Measurements from ENCODE around the gene YWHAG.
"Not testable (repeated sequence)": the region's sequence is repeated elsewhere in the genome, so short reads cannot be mapped to it uniquely, and the experiment has no call there.

The YWHAG gene

DNA sequence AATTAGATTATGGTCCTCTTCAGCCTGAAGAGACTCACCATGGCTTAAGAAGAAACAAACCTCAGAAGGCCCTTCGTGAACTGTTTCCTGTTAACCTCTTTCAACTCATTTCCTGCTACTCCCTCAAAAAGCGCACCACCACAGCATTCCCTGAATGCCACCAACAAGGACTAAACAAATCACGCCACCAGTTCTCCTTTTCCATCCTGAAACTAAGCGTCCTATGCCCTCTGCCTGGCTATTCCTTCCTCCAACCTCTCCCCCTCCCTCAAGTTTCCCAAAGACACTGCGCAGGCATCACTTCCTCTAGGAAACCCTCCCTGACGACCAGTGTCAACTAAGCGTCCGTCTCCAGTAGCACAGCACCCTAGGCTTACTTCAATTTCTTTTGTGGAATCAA, 12.0 kb downstream of the YWHAG start:
- DNase-seq = no peak

DNA sequence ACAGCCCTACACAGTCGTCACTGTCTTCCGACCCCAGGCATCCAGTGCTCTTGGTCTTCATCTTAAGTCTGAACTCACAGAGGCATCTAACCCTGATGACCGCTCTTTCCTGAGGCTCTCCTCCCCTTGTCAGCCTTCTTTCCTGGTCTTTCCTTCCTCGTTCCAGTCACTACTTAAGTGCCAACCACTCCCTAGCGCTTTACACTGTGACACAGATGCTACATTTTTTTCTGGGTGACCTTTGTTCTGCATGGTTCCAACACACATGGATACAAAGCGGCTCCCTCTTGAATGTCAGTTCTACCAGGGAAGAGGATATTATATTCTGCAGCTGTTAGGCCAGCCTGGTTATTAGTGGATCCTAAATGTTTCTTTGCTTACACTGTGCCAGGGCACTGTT, 12.7 kb downstream of the YWHAG start:
- DNase-seq = no peak

DNA sequence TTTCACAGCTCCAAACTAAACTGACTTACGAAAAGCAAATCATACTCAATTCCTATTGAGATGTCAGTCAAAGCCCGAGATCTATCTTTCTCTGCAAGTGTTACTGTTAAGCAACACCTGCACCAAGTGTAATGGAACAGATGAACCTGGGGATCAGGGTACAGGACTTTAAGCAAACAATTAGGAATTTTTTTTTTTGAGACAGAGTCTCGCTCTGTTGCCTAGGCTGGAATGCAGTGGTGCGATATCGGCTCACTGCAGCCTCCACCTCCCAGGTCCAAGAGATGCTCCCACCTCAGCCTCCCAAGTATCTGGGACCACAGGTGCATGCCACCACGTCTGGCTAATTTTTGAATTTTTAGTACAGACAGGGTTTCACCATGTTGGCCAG, 14.9 kb downstream of the YWHAG start:
- no peak for DNase-seq

DNA sequence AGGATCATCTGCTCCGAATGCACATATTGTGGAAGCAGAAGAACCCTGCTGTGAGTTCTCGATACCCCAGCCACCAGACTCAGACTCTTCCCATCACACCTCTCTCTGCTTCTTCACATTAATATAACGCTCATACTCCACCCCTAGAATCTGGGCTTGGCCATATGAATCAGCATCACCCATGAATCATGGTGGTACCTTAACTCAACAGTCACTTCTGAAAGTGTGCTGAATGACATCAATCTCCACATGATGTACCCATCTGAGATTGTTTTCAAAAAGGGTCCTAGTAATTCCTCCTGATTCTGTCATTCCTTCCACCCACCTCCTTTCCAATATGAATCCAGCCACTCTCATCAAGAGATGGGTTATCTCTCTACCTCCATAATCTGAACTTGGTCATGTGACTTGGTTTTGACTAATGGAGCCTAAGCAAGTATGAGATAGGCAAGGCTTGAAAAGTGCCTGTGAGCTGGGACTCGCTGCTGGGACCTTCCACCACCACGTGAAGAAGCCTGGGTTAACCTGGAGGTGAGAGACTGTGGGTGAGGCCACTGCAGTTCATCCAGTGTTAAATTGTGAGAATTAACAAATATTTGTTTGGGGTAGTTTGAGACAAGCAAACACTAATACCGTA, 15.4 kb downstream of the YWHAG start:
- peak; percentile 41 for DNase-seq

DNA sequence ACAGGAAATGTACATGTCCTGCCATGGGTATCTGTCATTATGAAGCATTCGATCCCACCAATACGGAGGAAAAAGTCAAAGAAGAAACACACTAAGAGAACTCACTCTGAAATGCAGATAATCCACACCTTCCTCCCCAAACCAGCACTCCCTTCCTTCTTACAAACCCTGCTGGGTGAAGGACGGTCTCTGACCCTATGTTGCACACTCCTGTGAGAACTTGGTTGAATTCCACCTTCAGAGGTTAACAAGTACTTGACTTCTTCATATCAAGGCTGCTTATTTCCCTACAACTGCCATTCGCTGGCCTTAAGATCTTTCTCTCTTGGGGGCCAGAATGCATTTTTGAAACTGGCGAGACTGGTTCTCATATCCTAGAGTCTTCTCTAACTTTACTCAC, 16.6 kb downstream of the YWHAG start:
- DNase-seq = no peak

DNA sequence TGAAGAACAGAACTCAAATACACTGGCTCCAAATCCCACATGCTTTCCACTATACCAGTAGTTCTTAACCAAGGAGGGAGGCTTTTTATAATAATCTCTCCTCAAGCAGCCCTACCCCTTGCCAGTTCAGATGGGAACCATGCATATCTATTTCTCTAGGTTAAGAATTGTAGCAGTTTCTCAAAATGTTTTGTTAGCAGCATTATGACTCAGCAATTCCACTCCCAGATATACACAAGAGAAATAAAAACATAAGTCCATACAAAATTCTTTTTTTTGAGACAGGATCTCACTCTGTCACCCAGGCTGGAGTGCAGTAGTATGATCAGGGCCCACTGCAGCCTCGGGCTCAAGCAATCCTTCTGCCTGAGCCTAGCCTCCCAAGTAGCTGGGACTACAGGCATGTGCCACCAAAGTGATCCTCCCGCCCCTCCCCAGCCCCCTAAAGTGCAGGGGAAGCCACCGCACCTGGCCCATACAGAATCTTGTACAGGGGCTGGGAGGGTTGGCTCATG, 18.1 kb downstream of the YWHAG start:
- no peak for DNase-seq

DNA sequence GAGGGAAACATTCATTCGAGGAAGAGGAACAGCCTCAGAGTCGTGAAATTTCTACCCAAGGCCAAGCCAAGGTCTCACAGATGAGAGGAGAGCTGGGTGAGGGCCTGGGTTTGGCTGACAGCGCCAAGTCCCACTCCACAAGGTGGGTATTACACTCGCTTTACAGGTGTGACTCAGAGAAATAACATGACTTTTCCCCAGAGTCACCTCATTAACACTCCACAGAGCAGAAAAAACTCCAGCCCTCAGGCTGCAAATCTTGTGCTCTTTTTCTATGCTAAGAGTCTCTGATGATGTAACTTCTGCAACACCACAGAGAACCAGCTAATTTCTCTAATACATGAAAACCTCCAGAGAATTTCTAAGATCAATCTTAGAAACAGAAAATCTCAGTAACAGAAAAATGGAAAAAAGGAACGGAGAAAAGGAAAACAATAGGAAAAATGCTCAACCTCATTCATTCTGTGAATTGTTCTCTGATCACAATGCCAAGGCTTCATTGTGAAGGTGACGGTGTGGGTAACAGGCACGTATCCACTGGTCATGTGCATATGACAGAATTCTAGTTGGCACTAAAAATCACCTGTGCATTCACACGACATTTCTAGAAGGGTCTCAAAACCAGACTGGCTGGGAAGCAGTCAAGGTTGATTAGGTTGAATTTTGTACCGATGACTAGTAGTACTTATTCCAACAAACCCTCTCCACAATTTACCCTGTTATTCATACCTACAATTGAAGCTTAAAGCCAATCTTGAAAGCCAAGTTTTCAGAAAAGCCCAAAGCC, 20.3 kb downstream of the YWHAG start:
- no peak for DNase-seq

DNA sequence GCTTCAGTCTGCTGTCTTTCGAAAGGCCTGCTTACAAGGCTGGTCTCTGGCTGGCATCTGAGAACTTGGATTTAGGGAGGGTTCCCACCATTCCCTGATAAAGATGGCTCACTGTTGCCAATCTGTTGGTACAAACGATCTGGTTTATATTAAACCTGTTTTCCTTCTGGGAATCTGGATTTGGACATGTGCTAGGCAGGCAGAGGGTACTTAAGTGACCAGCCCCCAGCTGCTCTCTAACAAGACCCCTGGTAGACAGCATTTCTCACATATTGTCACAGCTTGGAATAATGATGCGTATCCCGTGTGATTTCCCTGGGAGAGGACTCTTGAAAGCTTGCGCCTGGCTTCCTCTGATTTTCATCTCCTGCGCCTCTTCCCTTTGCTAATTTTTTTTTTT, 21.6 kb downstream of the YWHAG start:
- no peak for DNase-seq

DNA sequence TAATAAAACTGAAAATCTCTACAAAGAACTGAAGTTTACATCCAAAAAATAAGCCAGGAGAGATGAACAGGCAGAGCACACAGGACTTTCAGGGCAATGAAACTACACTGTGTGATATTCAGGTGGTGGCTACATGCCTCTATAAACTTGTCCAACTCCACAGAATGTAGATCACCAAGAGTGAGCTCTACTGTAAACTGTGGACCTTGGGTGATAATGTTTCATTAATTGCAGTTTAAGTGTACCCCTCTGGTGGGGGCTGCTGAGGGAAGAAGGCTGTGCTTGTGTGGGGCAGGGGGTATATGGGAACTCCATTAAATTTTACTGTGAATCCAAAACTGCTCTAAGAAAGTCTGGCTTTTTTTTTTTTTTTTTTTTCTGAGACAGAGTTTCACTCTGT, 22.7 kb downstream of the YWHAG start:
- DNase-seq = no peak

DNA sequence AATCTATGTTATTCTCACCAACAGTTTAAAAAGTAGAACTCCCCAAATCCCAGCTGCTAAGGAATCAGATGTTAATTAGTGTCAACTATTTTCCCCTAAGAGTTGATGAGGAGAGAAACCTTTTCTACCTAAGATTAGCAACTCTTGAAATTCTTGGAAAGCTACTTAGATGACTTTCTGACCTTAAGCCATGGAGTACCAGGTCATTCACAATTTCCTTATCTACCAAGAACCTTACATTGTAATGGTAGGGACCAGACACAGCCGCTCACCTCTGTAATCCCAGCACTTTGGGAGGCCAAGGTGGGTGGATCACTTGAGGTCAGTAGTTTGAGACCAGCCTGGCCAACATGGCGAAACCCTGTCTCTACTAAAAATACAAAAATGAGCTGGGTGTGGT, 23.4 kb downstream of the YWHAG start:
- not testable (repeated sequence) for DNase-seq

DNA sequence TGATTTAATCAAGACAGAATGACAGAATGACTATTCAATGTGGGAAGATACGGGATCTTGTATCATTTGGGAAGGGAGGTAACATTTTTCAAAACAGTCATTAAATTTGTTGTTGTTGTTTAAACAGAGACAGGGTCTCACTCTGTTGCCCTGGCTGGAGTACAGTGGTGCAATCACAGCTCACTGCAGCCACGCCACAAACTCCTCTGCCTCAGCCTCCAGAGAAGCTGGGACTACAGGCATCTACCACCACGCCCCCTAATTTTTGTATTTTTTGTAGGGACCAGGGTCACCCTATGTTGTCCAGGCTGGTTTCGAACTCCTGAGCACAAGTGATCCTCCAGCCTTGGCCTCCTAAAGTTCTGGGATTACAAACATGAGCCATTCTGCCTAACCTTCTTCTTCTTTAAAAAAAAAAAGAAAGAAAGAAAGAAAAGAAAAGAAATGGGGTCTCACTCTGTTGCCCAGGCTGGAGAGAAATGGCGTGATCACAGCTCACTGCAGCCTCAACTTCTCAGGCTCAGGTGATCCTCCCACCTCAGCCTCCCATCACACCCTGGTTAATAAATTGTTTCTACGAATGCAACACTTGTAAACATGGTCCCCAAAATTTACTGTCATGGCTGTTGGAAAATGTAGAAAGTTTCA, 24.3 kb downstream of the YWHAG start:
- no peak for DNase-seq

DNA sequence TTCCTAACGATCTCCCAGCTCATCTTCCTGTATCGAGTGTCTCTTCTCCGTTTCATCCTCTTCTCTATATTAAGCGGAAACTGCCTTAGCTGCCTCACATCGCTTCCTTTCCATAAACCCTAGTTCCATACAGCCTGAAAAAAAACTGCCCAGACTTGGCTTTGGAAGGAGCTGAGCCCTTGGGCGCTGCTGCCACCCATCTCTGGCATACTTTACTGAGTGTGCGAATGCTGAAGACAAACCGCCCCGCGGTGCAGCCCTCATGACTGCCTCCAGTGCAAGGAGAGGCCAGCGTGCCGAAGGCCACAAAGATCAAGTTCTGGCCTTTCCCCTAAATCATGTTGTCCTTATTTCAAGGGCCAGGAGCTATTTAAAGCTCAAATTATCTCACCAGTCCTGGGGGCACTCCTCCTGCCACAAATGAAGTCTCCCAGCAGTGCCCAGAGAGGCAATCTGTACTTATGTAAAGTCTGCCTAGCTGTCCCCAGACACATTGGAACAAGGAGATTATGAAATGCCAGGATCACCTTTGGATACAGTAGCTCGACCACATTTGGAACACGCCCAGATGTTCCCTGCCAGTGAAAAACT, 25.2 kb downstream of the YWHAG start:
- no peak for DNase-seq

DNA sequence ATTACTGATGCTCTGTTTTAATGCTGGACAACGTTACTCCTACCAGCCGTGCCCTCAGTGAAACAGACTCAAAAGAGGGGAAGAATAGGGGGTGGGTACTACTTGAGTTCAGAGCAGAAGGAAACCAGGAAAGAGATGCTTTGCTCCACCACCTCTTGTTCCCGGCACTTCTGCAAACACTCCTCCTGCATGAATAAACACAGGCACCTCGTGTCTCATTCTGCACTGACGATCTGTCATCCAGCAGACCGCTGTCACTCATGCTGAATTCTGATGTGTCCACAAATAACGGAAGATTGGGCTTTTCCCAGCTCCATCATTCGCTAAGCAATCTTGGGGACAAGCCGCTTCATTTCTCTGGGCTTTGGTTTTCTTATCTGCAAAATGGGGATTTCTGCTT, 26.7 kb downstream of the YWHAG start:
- no peak for DNase-seq

DNA sequence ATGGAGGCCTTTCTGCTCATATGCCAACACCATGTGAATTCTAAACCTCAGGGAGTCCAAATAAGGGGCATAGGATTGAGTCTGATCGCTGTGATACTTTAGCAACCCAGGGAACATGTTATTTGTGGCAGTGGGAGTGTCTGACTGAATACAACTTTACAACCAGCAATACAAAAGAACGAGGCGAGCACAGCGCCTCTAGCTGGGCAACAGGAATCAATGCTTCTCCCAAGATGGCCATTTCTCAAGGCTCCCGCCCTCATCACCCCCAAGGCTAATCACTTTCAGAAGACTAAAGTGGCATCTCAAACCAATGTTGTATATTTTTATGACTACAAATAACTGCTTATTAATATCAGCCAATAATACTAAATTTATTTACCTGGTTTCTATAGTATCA, 28.1 kb downstream of the YWHAG start:
- no peak for DNase-seq

DNA sequence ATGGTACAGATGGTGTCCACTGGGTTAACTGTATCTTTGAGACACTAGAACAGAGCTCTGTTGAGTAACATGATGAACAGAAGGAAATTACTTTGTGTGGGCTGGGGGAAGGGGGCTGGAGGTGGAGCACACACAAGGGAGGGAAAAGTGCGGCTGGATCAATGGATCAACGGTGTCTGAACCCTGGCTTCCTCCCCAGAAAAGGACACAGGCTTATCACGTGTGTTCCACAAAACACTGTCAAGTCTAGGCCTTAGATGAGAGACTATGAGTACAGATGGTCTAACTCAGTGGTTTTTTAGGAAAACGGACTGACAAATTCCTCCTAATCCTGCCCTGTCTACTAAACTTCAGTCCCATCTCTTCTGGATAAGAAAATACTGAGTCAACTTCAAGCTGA, 28.5 kb downstream of the YWHAG start:
- DNase-seq = no peak

DNA sequence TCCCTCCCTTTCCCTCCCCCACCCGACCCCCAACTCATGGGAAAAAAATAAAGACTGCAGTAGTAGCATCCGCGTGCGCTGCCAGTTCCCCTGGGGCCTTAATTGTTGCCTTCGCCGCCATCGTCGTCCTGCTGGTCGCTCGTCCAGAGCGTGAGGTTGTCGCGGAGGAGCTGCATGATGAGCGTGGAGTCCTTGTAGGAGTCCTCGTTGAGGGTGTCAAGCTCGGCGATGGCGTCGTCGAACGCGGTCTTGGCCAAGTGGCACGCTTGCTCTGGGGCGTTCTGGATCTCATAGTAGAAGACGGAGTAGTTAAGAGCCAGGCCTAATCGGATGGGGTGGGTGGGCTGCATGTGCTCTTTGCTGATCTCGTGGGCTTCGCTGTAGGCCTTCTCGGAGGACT, 29.3 kb downstream of the YWHAG start:
- no peak for DNase-seq

DNA sequence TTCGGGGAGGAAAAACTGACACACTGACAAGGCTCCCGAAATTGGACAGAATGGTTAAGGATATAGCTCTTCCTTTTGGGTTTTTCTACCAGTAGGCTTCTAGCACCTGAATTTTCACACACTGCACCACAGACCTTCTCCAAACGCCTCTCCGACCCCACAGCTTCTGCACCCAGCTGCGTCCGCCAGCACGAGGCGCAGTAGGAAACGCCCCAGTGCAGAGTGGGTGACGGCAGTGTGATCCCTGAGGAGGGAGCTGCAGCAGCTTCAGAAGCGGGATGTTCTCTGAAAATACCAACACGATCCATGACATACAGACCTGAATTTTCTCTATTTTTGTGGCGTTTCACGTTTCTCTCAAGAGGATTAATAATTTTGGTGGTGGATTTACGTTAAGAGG, 30.4 kb downstream of the YWHAG start:
- DNase-seq = no peak

DNA sequence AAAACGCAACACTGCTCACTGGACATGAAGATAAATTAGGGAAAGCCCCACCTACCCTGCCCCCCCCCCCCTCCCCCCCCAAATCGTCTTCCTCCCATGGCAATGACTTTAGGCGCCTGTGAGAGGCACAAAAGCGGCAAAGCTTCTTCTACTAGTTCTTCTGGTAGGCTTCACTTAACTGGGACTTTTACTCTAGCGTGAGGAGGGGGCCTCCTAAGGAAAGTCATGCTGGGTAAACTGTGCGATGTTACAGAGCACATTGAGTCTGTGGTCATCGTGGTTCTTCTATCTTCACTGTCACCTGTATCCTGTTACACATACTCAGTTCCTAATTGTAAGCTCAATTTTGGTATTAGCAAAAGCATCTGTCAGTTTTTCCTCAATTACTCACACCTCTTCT, 31.2 kb downstream of the YWHAG start:
- DNase-seq = no peak

DNA sequence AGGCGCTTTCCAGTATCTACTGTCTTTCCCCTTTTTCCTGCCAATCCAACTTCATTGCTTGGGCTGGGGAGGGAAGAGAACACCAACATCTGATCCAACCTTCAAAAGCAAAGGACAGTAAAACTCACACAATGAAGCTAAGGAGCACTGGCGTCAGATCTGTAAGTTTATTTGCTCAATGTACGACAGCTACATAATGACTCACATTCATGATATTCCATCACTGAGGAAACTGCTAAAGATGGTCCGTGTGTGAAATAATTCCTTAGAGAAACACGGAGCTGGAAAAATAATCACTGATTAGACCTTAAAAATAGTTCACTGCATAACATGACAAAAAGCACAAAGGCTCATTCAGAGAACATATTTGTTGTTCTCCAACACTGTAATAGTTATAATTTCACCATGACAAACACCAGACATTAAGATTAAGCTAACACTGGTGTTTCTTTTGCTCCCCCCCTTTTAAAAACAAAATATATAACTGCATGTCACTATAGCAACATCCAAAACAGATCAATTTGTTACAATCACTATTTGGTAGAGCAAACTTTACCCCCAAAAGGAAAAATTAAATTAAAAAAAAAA, 32.1 kb downstream of the YWHAG start:
- no peak for DNase-seq

DNA sequence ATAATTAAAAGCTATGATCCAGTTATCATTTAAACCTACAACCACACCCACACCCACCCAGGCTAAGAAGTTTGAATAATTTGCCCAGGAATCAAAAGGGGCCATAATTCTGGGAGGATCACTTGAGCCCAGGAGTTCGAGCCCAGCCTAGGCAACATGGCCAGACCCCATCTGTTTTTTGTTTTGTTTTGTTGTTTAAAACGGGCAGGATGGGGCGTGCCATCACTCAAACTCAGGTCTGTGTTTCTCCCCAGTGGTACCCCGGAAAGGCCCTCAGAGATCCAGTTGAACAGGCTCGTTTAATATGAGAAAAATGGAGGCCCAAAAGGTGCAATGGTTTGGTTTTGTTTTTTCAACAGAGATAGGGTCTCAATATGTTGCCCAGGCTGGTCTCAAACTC, 33.0 kb downstream of the YWHAG start:
- DNase-seq = no peak

DNA sequence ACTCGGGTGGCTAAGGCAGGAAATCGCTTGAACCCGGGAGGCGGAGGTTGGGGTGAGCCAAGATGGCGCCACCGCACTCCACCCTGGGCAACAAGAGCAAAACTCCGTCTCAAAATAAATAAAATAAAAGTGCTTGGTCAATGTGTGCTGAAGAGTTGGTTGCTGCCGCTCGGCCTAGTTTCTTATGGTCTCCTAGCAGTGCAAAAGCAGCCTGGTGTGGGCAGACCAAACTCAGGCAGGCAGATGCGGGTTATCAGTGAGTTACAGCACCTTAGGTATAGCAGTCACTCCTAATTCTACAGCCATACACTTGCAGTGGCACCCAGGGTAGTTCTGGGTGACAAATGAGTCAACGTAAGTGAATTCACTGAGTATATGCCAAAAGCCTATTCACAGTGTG, 33.7 kb downstream of the YWHAG start:
- no peak for DNase-seq

DNA sequence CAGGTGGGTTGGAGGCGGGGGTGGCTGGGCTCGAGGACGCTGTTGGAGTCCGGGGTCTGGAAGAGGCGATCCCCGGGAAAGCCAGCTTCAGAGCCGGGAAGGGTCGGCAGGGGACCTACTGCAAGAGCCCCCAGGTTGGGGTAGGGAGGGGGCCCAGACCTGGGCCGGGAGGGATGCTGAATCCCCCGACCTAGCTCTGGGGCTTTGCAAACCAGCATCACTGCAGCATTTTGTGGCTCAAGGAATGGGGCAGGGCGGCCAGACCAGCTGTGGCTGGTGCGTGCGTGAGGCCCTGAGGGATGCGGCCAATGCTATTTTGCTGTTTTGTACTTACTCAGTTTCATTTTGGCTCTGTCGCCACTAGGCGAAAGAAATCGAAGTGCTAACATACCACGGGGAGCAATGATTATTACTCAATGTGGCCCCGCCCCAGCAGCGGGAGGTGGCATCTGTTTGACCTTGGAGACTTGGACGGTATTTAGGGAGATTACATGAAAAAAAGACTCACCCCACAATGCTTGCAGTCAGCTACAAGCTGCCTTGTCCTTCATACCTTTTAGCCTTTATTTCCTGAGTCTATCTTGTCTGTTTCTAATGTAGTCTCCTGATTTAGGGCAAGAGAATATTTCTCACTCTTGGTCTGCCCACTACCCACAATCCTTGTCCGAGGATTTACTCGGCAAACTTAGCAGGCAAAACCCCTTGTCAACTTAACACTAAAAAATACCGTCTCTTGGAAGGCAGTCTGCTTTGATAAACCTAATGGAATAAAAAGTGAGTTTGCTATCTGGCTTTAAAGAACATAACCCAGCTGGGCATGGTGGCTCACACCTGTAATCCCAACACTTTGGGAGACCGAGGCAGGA, 40.1 kb downstream of the YWHAG start:
- DNase-seq = peak; percentile 84
